NCI-H2227 treated with DMSO at 0.1 percent for 48 hours (cell line): ENCODE results near the gene GAS6.

Experiments used
- DNase-seq: peaks from one replicate; lab custom pipeline; 2025; lab: John Stamatoyannopoulos, UW

GAS6 gene

DNA sequence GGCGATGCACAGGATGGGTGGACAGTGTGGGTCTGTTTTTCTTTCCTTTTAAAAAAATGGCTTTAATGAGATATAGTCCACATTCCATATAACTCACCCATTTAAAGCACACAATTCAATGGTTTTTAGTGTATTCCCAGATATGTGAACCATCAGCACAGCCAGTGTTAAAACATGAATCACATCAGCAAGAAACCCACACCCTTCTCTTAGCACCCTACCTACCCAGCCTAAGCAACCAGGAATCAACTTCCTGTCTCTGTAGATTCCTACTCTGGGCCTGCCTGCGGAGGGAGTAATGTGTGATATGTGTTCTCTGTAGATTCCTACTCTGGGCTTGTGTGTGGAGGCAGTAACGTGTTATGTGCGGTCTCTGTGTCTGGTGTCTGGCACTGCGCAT lies 92.9 kb downstream of the GAS6 start:
- DNase-seq: no peak
